WTC11 (cell line): ENCODE measurements around the gene TM9SF3. TPM values are rescaled to one million over a fixed set of nuclear protein-coding genes. Genes with fewer than 3 reads are reported as not detected.

Experiments
- E2F4 ChIP-seq: sonication (generic); formaldehyde crosslinking; IDR thresholded peaks from 2 replicates; pipeline ENCODE4 v1.8.1; 2022; ENCODE audit warnings: low read depth, mild to moderate bottlenecking, moderate library complexity, missing genetic modification reagents, borderline replicate concordance
- FOXP1 ChIP-seq: sonication (generic); formaldehyde crosslinking; IDR thresholded peaks from 2 replicates; pipeline ENCODE4 v1.8.0; 2022; ENCODE audit warnings: missing genetic modification reagents, mild to moderate bottlenecking, moderate library complexity, borderline replicate concordance
- FOXP4 ChIP-seq: sonication (generic); formaldehyde crosslinking; IDR thresholded peaks from 2 replicates; pipeline ENCODE4 v1.8.0; 2022; ENCODE audit warnings: mild to moderate bottlenecking, missing genetic modification reagents
- IRF1 ChIP-seq: sonication (generic); formaldehyde crosslinking; IDR thresholded peaks from 2 replicates; pipeline ENCODE4 v1.8.0; 2023; ENCODE audit warnings: missing genetic modification reagents
- MXD4 ChIP-seq: fragments of 250-450 bp; sonication (Bioruptor Pico); IDR thresholded peaks from 2 replicates; pipeline ENCODE4 v1.8.0; 2021; ENCODE audit warnings: mild to moderate bottlenecking, moderate library complexity, borderline replicate concordance
- MYBL2 ChIP-seq: sonication (generic); formaldehyde crosslinking; IDR thresholded peaks from 2 replicates; pipeline ENCODE4 v1.8.1; 2023; ENCODE audit warnings: mild to moderate bottlenecking, moderate library complexity, missing genetic modification reagents
- OVOL2 ChIP-seq: fragments of 250-450 bp; sonication (Bioruptor Pico); IDR thresholded peaks from 2 replicates; pipeline ENCODE4 v1.9.0; 2021; ENCODE audit warnings: mild to moderate bottlenecking, borderline replicate concordance
- RORB ChIP-seq: fragments of 250-450 bp; sonication (Bioruptor Pico); IDR thresholded peaks from 2 replicates; pipeline ENCODE4 v1.9.0; 2021; ENCODE audit warnings: mild to moderate bottlenecking
- SP1 ChIP-seq: sonication (generic); formaldehyde crosslinking; conservative IDR thresholded peaks from 2 replicates; pipeline ENCODE4 v1.8.1; 2022; ENCODE audit warnings: missing genetic modification reagents
- ZNF121 ChIP-seq: sonication (generic); formaldehyde crosslinking; IDR thresholded peaks from 2 replicates; pipeline ENCODE4 v1.8.0; 2023; ENCODE audit warnings: missing genetic modification reagents
- ZNF281 ChIP-seq: sonication (generic); formaldehyde crosslinking; IDR thresholded peaks from 2 replicates; pipeline ENCODE4 v1.8.0; 2023; ENCODE audit warnings: mild to moderate bottlenecking, missing genetic modification reagents
- total RNA-seq: library from RNA; stranded (reverse); gene quantifications from 3 replicates; pipeline ENCODE4 v1.2.3, GENCODE V29; 2021
- TF ChIP-seq, protein P1 (sequence below): sonication (generic); formaldehyde crosslinking; IDR thresholded peaks from 2 replicates; pipeline ENCODE4 v1.8.0; 2023; ENCODE audit warnings: missing genetic modification reagents, mild to moderate bottlenecking, borderline replicate concordance
- TF ChIP-seq, protein P2 (sequence below): fragments of 250-450 bp; sonication (Bioruptor Pico); IDR thresholded peaks from 2 replicates; pipeline ENCODE4 v2.1.2; 2022; ENCODE audit warnings: mild to moderate bottlenecking, moderate library complexity

The TM9SF3 gene
- total RNA-seq, 1 experiment from 2014 or later: 116 TPM

GRCh38 chr10:96586419-96587263, at the start of gene TM9SF3 (continued):
- no peak for TF ChIP-seq E2F4
- 0 out of 2 replicates have a peak, but pooled peaks have one; percentile 26 for TF ChIP-seq FOXP4 (CRISPR knock-in tag)
- TF ChIP-seq RORB: no peak
- peak; percentile 84 for TF ChIP-seq SP1 (CRISPR knock-in tag)
- TF ChIP-seq ZNF121 (CRISPR knock-in tag): peak; percentile 92
- no peak for TF ChIP-seq IRF1 (CRISPR knock-in tag)
- TF ChIP-seq, protein P1, sequence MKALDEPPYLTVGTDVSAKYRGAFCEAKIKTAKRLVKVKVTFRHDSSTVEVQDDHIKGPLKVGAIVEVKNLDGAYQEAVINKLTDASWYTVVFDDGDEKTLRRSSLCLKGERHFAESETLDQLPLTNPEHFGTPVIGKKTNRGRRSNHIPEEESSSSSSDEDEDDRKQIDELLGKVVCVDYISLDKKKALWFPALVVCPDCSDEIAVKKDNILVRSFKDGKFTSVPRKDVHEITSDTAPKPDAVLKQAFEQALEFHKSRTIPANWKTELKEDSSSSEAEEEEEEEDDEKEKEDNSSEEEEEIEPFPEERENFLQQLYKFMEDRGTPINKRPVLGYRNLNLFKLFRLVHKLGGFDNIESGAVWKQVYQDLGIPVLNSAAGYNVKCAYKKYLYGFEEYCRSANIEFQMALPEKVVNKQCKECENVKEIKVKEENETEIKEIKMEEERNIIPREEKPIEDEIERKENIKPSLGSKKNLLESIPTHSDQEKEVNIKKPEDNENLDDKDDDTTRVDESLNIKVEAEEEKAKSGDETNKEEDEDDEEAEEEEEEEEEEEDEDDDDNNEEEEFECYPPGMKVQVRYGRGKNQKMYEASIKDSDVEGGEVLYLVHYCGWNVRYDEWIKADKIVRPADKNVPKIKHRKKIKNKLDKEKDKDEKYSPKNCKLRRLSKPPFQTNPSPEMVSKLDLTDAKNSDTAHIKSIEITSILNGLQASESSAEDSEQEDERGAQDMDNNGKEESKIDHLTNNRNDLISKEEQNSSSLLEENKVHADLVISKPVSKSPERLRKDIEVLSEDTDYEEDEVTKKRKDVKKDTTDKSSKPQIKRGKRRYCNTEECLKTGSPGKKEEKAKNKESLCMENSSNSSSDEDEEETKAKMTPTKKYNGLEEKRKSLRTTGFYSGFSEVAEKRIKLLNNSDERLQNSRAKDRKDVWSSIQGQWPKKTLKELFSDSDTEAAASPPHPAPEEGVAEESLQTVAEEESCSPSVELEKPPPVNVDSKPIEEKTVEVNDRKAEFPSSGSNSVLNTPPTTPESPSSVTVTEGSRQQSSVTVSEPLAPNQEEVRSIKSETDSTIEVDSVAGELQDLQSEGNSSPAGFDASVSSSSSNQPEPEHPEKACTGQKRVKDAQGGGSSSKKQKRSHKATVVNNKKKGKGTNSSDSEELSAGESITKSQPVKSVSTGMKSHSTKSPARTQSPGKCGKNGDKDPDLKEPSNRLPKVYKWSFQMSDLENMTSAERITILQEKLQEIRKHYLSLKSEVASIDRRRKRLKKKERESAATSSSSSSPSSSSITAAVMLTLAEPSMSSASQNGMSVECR (CRISPR knock-in tag): 0 out of 2 replicates have a peak, but pooled peaks have one; percentile 73
- no peak for TF ChIP-seq MYBL2
- TF ChIP-seq FOXP1 (CRISPR knock-in tag): peak; percentile 89
- TF ChIP-seq, protein P2, sequence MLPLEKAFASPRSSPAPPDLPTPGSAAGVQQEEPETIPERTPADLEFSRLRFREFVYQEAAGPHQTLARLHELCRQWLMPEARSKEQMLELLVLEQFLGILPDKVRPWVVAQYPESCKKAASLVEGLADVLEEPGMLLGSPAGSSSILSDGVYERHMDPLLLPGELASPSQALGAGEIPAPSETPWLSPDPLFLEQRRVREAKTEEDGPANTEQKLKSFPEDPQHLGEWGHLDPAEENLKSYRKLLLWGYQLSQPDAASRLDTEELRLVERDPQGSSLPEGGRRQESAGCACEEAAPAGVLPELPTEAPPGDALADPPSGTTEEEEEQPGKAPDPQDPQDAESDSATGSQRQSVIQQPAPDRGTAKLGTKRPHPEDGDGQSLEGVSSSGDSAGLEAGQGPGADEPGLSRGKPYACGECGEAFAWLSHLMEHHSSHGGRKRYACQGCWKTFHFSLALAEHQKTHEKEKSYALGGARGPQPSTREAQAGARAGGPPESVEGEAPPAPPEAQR (CRISPR knock-in tag): no peak
- TF ChIP-seq OVOL2 (CRISPR knock-in tag): no peak; the same call in 1 of the 2 replicates
- TF ChIP-seq MXD4 (CRISPR knock-in tag): no peak
- no peak for TF ChIP-seq ZNF281 (CRISPR knock-in tag)
